ENCODE measurements around the gene TAF6.
"Not testable (repeated sequence)": the region's sequence is repeated elsewhere in the genome, so short reads cannot be mapped to it uniquely, and the experiment has no call there.

The TAF6 gene

DNA sequence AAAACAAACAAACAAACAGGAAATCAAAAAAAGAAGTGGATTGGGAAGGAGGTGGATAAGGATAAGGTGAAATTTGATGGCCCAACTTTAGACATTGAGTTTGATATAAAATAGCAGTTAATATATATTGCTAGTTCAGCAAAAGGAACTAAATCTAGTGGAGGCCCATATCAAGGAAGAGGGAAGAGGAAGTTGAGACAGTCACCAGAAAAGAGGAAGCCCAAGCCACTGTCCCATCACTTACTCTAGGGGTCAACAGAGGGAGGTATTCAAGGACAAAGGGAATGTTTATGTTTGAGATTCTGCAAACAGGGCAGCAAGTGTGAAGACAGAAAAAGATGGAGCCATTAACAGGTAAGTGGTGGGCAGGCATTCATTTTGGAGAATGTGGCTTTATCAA, 33.2 kb upstream of the TAF6 start:
- DNase-seq (ENCODE audit: low read depth in 2 of 2): no peak

DNA sequence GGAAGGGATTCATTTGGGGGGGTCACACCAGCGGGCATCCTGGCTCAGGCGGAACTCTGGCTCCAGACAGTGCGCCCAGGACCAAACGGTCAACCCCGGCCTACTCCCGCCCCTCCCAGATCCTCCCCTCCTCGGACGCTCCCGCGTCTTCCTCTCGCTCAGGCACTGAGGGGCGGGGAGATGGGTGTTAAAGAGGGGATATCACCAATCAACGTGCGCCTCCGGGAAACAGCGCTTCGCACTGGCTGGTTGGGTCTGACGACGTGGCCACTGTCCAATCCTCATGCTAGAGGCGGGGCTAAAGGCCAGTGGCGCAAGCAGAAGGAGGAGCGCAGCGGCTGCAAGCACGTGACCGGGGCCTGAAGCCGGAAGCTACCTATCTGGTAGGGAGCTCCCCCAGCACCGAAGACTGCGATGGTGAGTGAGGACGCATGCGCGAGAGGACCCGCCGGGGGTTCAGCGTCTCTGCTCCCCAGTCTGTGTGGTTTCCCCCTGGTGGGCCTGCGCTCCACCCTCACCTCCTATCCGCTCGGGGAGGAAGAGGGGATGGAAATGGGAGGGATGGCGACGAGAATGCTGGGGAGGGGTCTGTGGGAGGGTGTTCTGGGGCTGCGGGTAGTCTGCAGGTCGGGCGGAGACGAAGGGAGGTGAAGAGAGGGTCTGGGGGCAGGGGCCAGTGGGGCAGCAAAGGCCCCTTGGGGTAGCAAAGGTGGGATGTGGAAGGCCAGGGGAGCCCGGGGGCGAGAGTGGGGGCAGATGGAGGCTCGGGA, 29.6 kb upstream of the TAF6 start, which contains the start of gene LAMTOR4:
Gene LAMTOR4 (plus strand): TSS at position 360 of the 770 bp plus-strand sequence. CDS start 55 bp downstream, at position 415.
- peak; percentile 94 to 95 for DNase-seq (ENCODE audit: low read depth in 2 of 2)

DNA sequence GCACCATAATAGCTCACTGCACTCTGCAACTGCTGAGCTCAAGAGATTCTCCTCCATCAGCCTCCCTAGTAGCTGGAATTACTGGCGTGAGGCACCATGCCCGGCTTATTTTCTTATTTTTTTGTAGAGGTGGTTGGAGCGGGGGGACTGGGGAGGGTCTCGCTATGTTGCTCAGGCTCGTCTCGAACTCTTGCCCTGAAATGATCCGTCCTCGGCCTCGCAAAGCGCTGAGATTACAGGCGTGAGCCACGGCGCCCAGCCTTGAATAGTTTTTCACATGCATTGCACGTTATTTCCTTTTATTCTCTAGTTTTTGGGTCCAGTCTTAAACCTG, 29.0 kb upstream of the TAF6 start:
- no peak for DNase-seq (ENCODE audit: low read depth in 2 of 2)

DNA sequence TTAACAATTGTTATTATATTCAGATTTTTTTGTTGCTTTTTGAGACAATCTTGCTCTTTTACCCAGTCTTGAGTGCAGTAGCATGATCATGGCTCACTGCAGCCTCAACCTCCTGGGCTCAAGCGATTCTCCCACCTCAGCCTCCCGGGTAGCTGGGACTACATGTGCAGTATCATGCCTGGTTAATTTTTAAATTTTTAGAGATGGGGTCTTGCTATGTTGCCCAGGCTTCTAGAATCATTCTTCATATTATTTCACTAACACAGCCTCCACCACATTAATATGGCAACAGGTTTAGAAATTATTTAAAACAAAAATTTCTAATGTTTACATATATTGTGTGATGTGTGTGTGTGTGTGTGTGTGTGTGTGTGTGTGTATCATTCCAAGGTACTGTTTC, 28.1 kb upstream of the TAF6 start:
- no peak for DNase-seq (ENCODE audit: low read depth in 2 of 2)

DNA sequence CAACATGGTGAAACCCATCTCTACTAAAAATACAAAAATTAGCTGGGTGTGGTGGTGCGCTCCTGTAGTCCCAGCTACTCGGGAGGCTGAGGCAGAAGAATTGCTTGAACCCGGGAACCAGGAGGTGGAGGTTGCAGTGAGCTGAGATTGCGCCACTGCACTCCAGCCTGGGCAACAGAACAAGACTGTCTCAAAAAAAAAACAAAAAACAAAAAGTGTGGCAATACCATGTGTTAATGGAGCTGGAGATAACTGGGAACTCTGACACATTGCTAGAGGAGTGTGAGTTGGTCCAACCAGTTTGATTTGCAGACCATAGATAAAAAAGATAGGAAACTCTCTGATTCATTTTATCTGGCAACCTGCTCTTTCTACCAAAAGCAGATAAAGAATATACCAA, 27.2 kb upstream of the TAF6 start:
- DNase-seq (ENCODE audit: low read depth in 2 of 2): not testable (repeated sequence)

DNA sequence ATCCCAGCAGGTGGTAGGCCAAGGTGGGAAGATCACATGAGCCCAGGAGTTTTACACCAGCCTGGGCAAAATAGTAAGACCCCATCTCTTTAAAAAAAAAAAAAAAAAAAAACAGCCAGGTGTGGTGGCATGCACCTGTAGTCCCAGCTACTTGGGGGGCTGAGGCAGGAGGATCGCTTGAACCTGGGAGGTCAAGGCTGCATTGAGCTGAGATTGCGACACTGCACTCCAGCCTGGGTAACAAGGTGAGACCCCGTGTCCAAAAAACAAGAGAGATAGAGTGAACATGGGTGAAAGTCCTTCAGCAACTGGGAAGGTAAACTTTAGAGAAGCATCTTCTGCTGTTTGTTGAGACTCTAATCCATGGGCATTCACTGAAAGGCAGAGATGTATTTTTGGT, 23.3 kb upstream of the TAF6 start:
- DNase-seq (ENCODE audit: low read depth in 2 of 2): no peak

DNA sequence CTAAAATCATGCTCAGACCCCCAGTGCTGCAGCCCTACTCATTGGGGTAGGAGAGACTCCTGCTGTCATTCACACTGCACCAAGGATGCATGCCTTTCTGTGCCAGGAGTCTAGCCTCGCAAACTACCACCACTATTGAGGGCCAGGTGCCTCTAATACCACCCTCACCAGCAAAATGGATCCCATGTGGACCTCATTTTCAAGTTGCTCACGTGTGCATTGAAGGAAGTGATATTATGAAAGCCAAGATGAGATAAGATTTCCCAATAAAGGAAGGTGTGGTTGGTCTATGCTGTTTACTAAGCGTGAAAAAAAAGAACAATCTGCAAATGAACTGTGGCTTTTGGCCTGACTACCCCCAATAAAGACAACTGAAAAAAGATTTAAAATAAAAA, 22.4 kb upstream of the TAF6 start:
- no peak for DNase-seq (ENCODE audit: low read depth in 2 of 2)

DNA sequence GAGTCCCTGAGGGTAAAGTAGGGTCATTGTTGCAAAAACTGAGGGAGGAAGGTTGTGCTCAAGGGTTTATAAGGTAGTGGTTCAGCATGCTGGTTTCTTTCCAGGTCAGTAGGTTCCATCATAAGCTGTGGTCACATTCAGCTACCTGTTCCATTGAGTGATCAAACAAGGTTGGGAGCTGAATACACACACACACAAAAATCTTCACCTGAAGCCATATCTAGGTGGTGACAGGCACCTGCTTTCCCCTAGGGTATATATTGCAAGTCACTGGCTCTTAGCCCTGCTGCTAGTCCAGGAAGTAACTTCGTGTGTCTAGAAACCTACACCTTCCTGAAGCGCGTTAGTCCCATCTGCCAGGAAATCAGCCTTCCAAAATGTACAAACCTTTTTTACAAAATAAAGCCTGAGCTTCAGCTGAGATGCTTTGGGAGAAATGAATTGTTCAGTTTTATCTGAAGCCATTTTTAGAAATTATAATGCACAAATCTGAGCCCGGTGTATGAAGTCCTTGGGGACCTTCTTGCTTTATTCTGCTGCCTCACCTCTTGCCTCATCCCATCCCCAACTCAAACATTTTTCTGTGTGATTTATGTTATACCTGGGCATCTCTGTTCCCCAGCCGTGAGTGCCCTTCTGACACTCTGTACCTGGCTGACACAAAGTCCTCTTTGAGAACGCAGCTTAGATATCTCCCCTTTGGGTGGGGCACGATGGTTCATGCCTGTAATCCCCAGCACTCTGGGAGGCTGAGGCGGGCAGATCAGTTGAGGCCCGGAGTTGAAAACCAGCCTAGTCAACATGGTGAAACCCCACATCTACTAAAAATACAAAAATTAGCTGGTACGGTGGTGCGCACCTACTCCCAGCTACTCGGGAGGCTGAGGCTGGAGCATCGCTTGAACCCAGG, 18.9 kb upstream of the TAF6 start:
- DNase-seq (ENCODE audit: low read depth in 2 of 2): no peak

DNA sequence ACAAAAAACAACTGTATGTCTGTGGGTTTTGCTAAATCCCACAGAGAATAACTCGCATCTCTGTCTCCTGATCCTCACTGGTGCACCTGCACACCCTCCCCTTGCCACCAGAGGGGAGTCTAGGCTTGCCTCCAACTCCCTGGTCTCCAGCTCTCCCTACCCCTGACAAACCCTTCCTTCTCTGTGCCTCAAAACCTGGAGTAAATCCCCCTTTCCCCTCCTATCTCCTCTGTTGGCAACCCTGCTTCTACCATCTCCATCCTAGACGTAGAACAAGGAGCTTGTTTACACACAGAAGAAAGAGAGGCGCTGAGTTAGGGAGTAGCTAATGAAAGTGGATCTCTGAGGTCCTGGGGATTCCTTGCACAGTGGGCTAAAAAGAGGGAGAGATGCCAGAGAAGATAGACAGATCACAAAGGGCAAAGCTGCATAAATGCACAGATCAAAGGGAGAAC, 13.6 kb upstream of the TAF6 start:
- DNase-seq (ENCODE audit: low read depth in 2 of 2): peak; percentile 20 to 43

DNA sequence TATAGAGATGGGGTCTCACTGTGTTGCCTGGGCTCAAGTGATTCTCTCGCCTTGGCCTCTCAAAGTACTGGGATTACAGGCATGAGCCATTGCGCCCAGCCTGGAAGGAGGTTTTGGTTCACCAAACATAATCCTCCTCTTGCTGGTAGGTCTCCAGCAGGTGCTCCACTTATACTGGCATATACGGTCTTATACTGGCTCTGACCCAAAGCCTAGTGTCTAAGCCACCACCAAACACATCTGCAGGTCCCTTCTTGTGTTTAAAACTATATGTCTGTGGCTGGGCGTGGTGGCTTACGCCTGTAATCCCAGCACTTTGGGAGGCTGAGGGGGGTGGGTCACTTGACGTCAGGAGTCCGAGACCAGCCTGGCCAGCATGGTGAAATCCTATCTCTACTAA, 13.0 kb upstream of the TAF6 start:
- DNase-seq (ENCODE audit: low read depth in 2 of 2): no peak

DNA sequence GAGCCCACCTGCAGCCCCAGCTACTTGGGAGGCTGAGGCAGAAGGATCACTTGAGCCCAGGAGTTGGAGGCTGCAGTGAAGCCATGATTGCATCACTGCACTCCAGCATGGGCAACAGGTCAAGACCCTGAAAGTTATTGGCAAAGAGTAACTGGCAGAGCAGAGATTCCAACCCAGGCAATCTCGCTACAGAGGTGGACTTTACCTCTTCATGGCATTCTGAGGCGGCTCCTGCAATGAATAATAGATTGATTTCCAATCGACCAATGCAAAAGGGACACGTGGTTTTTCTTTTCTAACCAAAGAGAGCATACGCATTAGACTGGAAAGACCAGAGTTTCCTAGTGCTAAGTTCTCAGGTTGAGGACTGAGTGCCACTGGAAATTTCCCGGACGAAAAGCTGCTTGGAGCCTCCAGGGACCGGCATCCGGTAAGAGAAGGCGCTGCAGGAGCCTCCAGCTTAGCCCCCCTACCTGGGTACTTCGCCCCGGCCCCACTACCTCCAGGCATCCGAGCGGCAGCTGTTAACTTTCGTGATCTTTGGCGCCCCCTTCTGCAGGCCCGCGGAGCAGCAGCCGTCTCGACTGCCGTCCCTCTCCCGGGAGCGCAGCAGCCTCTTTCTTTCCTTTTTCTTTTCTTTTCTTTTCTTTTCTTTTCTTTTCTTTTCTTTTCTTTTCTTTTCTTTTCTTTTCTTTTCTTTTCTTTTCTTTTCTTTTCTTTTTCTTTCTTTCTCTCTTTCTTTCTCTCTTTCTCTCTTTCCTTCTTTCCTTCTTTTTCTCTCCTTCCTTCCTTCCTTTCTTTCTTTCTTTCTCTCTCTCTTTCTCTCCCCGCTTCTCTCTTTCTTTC, 11.7 kb upstream of the TAF6 start:
- DNase-seq (ENCODE audit: low read depth in 2 of 2): peak; percentile 70 to 76

DNA sequence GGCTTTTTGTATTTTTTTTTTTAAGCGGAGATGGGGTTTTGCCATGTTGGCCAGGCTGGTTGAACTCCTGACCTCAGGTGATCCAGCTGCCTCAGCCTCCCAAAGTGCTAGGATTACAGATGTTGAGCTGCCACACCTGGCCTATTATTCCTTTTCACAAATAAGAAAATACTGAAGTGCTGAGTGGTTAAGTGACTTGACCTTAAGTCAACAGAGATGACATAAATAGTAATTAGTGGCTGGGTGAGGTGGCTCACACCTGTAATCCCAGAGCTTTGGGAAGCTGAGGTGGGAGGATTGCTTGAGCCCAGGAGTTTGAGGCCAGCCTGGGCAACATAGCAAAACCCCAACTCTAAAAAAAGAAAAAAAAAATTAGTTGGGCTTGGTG, 11.1 kb upstream of the TAF6 start:
- not testable (repeated sequence) for DNase-seq (ENCODE audit: low read depth in 2 of 2)

DNA sequence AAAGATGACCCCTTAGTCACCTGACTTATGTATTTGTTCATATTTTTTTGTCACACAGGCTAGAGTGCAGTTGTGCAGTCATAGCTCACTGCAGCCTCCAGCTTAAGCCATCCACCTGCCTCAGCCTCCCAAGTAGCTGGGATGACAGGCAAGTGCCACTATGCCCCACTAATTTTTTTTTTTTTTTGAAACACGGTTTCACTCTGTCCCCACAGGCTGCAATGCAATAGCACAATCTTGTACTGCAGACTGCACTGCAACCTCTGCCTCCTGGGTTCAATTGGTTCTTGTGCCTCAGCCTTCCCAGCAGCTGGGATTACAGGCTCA, 9.4 kb upstream of the TAF6 start:
- no peak for DNase-seq (ENCODE audit: low read depth in 2 of 2)

DNA sequence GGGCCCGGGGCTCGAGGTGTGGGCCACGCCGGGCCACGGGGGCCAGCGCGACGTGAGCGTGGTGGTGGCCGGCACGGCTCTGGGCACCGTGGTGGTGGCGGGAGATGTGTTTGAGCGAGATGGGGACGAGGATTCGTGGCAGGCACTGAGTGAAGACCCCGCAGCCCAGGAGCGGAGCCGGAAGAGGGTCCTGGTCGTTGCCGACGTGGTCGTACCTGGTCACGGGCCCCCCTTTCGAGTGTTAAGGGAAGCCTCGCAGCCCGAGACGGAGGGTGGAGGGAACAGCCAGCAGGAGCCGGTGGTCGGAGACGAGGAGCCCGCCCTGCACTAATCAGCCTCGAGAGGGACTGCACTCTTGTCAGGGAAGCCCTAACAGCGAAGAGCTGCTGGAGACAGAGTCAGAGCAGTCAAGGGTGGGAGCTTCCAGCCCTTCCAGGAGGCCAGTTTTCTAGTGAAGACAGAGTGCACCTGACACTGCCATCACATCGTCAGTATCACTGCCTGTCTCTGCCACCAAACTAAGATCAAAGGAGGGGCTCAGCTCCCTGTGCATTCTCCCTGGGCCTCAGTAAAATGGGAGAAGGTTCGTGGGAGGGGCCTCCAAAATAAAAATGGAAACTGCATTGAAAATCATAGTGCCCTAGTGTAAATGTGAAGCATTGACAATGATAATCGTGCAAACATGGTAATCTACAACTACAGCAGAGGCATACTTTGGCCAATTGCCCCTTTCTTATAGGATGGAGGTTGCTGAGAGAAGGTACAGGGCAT, 8.9 kb upstream of the TAF6 start:
- DNase-seq (ENCODE audit: low read depth in 2 of 2): no peak

DNA sequence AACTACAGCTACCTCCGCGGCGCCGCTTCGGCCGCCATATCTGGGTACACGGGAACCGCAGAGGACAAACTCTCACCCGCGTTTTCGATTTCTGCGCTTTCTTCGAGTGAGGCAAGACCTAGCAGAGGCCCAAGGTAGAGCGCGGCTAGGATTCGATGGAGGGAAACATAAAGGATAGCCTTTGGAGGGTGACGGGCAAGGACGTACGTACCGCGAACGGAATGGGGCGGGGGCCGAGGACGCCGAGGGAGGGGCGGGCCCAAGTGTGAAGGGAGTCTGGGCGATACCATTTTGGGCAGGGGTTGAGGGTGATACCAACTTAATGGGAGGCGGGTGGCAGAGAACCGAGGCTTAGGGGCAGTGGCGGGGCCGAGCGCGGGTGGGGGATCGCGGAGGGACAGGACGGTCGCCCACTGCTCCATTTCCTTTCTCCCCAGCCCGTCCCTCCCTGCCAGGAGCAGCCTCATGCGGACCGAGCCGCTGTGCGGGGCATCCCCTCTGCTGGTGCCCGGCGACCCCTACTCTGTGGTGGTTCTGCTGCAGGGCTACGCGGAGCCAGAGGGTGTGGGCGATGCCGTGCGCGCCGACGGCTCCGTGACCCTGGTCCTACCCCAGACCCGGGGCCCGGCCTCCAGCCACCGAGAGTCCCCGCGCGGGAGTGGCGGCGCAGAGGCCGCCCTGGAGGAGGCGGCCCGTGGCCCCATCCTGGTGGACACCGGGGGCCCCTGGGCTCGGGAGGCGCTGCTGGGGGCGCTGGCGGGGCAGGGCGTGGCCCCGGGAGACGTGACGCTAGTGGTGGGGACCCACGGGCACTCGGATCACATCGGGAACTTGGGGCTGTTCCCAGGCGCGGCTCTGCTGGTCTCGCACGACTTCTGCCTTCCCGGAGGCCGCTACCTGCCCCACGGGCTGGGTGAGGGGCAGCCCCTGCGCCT, 8.0 kb upstream of the TAF6 start, which contains the start of gene MBLAC1:
Gene MBLAC1 (plus strand): TSS at position 37 of the 935 bp plus-strand sequence. CDS start 429 bp downstream, at position 466.
- DNase-seq (ENCODE audit: low read depth in 2 of 2): peak; percentile 79 to 83

DNA sequence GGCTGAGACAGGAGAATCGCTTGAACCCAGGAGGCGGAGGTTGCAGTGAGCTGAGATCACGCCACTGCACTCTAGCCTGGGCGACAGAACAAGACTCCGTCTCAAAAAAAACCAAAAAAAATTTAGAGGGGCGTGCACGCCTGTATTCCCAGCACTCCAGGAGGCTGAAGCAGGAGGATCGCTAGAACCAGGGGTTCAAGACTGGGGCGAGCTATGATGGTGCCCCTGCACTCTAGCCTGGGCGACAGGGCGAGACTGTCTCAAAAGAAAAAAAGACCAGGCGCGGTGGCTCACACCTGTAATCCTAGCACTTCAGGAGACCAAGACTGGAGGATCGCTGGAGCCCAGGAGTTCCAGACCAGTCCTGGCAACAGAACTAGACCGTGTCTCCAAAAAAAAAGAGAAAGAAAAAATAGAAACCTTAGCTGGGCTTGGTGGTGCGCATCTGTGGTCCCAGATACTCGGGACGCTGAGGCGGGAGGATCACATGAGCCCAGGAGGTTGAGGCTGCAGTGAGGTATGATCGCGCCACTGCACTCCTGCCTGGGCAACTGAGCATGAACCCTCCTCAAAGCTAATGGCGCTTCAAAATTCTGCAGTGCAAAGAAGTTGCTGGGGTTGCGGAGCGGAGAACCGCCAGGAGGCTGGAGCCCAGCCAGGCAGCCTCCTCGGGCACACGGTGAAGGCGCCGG, 7.2 kb upstream of the TAF6 start:
- peak in 1 of 2 donors; percentile 31 for DNase-seq (ENCODE audit: low read depth in 2 of 2)

DNA sequence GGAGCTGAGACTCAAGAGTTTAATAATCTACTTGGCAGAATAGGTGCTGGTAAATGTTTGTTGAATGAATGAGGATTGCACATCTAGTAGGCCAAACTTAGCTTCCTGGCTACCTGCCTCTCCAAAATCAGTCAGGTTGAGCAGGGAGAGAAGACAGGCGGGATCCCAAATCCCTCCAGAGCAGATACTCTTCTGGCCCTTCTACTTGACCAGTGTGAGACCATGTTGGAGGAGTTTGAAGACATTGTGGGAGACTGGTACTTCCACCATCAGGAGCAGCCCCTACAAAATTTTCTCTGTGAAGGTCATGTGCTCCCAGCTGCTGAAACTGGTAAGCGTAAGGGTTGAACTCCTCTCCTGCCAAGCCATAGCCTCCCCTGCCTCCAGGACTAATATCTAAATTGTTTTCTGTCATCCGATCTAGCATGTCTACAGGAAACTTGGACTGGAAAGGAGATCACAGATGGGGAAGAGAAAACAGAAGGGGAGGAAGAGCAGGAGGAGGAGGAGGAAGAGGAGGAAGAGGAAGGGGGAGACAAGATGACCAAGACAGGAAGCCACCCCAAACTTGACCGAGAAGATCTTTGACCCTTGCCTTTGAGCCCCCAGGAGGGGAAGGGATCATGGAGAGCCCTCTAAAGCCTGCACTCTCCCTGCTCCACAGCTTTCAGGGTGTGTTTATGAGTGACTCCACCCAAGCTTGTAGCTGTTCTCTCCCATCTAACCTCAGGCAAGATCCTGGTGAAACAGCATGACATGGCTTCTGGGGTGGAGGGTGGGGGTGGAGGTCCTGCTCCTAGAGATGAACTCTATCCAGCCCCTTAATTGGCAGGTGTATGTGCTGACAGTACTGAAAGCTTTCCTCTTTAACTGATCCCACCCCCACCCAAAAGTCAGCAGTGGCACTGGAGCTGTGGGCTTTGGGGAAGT, 5.4 kb upstream of the TAF6 start:
- no peak for DNase-seq (ENCODE audit: low read depth in 2 of 2)

DNA sequence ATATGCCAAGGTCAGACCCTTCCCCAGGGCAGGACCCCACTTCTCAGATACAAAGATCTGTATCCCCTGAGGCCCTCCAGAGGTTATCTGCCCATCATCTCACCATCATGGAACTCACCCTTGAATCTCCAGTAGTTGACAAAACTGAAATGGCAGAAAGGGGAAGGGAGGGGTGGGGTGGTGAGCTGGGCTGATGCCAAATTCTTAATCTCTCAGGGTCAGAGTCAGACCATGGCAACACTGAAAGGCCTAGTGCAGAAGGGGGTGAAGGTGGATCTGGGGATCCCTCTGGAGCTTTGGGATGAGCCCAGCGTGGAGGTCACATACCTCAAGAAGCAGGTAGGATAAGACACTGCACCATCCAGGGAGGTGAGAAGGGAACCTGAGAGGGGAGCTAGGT, 3.4 kb upstream of the TAF6 start:
- DNase-seq (ENCODE audit: low read depth in 2 of 2): no peak
